GM21528 (cell line): ENCODE measurements around the gene THOC6.

ENCODE experiments used
- ATAC-seq: cut with Tn5 transposase; IDR thresholded peaks from one replicate; pipeline ENCODE4 v1.9.1; 2021; ENCODE audit warnings: mild to moderate bottlenecking, moderate library complexity; ENCODE audit not compliant: unreplicated experiment, low FRiP score

The THOC6 gene

DNA sequence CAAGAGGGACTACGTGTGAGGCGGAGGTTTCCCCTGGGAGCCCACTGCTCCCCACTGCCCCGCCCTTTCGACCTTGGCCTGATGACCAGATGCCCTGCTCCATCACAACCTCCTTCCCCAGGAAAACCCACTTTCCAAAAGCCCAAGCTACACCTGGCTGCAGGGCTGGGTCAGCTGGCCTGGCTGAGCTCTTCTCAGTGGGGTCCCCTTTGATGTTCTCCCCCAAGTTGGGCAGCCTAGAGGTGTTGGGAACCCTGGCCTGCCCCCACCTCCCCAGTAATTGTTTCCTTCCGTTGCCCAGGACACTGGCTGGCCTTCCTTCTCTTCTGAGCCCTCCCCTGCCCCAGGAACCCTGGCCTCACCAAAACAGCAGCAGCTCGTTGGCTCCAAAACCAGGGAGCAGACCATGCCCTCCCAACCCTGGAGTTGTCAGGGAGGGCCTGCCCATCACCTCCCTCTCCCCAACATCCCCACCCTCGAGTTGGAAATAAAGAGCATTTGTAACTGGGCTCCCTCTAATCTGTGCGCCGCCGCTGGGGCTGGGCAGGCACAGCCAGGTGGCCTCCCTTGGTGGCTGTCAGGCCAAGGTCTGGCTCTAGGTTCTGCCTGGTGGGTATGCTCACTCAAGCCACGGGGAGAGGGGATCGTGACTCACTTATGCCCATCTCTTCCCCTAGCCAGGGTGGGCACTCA lies 9.7 kb upstream of the THOC6 start:
- ATAC-seq, result no peak

- no peak for ATAC-seq
These were observed 8.9 kb upstream of the THOC6 start for GRCh38 chr16:3014971-3015370.

GRCh38 chr16:3015865-3016521 lies 7.8 kb upstream of the THOC6 start:
- no peak for ATAC-seq

DNA sequence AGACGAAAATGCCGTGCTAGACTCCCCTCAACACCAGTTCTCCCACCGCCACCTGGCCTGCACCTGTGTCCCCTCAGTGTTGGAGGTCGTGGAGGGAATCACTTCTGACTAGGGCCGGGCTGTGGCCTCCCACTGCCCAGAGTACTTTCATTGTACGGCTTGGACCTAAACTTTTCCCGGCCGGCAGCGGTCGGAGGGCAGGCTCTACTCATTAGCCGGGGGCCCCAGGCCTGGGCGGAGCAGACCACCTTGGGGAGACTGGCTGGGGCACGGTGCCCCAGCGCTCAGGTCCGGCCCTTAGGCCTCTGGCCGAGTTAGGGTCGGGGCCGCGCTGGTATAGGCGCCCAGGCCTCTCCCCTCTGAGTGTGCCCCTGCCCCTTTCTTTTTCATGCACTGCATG lies 6.5 kb upstream of the THOC6 start:
- no peak for ATAC-seq

DNA sequence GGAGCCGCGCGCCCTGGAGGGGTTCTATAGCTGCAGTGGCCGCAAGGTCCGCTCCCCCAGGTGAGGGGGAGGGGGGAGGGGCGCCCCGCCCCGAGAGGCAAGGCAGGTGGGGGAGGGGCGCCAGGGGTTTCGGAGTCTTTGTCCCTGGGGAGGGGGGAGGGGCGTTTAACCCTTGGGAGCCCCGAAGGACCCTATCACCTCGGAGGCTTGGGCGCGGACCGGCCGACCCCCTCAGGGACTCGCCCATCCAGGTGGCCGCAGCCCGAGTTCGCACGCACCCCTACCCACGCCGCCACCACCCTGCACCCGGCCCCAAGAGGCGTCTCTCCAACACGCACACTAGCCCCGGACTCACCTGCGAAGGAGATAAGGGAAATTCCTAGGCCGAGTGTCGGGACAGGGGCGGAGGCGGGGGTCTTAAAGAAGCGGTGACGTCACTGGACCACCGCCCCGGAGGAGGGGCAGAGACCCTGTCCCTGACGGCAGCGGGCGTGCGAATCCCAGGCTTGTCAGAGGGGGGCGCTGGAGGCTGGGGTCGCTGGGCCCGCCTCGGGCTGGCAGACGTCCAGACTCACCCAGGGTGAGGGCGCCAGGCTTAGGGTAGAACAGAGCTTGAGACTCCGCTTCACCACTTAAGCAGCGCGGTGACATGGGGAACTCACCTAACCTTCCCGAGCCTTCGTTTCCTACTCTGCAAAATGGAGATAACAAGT lies 5.9 kb upstream of the THOC6 start, which contains the start of gene CLDN6:
Gene CLDN6 (minus strand): TSS at position 390 of the 713 bp plus-strand sequence. CDS start 2,162 bp downstream, outside the sequence.
- ATAC-seq, result no peak

- no peak for ATAC-seq
These were observed 4.1 kb upstream of the THOC6 start for GRCh38 chr16:3019594-3020246.

GRCh38 chr16:3020247-3020603 lies 3.6 kb upstream of the THOC6 start, which contains the start of gene TNFRSF12A:
TNFRSF12A (plus strand) TSS chr16:3020368; CDS start chr16:3020398, 30 bp downstream.
- no peak for ATAC-seq

- no peak for ATAC-seq
These were observed 3.0 kb upstream of the THOC6 start for GRCh38 chr16:3020604-3021448.

DNA sequence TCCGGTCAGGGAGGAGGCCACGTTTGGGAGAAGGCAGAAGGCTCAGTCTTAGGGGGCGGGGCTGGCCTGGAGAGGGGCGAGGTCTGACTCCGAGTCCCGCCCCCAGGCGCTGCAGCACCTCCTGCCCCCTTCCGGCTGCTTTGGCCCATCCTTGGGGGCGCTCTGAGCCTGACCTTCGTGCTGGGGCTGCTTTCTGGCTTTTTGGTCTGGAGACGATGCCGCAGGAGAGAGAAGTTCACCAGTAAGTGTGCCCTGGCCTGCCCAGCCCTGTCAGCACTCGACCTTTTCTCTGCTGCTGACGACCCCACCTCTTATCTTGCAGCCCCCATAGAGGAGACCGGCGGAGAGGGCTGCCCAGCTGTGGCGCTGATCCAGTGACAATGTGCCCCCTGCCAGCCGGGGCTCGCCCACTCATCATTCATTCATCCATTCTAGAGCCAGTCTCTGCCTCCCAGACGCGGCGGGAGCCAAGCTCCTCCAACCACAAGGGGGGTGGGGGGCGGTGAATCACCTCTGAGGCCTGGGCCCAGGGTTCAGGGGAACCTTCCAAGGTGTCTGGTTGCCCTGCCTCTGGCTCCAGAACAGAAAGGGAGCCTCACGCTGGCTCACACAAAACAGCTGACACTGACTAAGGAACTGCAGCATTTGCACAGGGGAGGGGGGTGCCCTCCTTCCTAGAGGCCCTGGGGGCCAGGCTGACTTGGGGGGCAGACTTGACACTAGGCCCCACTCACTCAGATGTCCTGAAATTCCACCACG lies 2.2 kb upstream of the THOC6 start:
- ATAC-seq, result no peak

DNA sequence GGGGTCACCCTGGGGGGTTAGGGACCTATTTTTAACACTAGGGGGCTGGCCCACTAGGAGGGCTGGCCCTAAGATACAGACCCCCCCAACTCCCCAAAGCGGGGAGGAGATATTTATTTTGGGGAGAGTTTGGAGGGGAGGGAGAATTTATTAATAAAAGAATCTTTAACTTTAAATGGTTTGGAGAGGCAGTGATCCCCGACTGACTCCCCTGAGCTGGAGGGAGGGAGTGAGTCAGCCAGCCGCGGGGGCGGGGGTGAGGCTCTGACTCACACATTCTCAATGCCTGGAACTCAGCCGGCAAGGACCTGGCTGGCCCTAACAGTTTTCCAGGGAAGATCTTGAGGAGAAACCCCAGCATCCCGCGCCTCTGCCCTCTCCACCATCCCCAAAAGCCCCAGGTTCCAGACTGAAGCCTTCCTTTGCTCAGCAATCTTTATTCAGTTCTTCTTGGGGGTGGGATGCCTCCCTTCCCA lies 1.6 kb upstream of the THOC6 start:
- ATAC-seq, result no peak

DNA sequence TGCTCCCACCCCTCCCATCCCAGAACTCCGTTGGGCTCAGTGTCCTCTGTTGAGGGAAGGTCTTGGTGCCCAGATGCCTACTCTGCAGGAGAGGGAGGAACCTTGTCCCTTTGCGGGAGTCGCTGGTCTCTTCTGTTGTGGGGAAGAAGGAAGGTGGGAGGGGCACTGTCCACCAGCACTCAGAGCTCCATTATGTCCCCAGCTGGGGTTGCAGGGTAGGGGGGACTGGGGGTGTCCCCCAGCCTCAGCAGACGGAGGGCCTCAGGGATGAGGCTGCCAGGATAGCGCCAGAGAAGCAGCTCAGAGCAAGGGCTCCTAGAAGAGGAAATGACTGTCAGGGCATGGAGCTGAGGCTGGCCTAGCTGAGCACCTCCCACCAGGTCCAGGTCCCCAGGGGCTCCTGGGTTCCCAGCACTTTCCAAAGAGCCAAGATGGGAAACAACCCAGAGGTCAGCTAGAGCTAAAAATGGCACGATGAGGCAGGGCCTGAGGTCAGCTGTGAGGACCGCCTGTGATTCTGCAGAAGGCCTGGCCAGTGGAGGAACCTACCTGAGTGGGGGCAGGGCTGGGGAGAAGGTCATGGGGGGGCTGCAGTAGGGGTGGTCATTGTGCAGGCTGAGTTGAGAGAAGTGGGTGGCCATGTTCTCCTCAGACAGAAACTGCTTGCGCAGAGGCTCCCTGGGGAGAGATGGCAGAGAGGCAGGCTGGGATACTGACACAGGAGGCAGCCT lies 986 bp upstream of the THOC6 start:
- no peak for ATAC-seq

- ATAC-seq, result no peak
These were observed 493 bp upstream of the THOC6 start for GRCh38 chr16:3023415-3023668.

GRCh38 chr16:3025032-3026002 lies 1.5 kb downstream of the THOC6 start:
- ATAC-seq, result no peak

- no peak for ATAC-seq
These were observed 2.2 kb downstream of the THOC6 start for GRCh38 chr16:3026003-3026378.

DNA sequence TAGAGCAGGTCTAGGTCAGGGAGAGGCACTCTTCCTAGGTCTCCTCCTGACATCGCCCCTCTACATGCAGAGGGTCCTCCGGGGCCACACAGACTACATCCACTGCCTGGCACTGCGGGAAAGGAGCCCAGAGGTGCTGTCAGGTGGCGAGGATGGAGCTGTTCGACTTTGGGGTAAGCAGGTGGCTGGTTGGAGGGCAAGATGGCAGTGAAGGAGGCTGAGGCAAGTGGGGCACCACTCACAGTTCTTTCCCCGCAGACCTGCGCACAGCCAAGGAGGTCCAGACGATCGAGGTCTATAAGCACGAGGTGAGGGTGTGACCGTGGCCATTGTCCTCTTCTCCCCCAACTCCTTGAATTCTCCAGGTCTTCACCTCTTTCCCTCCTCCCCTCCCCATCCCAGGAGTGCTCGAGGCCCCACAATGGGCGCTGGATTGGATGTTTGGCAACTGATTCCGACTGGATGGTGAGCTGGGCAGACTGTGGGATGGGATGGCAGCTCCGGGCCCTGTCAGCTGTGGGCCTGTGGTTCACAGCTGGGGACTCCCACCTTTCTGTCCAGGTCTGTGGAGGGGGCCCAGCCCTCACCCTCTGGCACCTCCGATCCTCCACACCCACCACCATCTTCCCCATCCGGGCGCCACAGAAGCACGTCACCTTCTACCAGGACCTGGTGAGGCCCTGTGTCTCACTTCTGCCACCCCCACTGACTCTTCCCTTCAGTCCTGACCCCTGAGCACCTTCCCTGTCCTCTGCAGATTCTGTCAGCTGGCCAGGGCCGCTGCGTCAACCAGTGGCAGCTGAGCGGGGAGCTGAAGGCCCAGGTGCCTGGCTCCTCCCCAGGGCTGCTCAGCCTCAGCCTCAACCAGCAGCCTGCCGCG lies 3.0 kb downstream of the THOC6 start:
- ATAC-seq, result no peak

DNA sequence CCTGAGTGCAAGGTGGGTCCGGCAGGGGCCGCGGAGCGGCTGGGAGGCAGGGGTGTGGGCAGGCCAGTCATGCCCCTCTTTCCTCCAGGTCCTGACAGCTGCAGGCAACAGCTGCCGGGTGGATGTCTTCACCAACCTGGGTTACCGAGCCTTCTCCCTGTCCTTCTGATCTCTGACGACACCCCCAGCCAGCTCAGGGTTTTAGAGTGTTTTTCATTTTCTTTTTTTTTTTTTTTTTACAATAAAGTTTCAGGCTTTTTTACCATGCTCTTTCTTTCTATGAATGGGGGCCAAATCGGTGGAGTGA lies 3.6 kb downstream of the THOC6 start:
- ATAC-seq, result no peak
